ENCODE data around the gene CLIP2.

DNA sequence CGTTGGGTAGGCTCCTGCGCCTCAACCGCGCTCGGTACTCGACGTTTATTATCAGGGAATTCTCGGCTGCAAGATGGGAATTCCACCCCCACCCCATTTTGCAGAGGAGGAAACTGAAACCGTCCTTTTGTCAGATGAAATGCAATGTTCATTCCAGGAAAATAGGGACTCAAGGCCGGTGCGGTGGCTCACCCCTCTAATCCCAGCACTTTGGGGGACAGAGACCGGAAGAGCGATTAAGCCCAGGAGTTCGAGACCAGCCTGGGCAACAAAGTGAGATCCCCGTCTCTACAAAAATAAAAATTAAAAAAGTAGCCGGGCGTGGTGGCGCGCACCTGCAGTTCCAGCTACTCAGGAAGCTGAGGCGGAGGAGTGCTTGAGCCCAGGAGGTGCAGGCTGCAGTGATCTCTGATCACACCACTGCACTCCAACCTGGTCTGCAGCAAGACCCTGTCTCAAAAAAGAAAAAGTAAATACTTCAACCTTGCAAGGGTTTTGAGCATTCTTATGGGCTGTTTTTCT lies 34.3 kb upstream of the CLIP2 start:
- TF ChIP-seq POLR2AphosphoS5 (IDR thresholded peaks at IDR 0.05; ENCODE audit: low read depth, low read length) = no peak
- TF ChIP-seq POLR2A (IDR thresholded peaks at IDR 0.05; ENCODE audit: low read depth, low read length) = no peak
- TF ChIP-seq TAF1 (IDR thresholded peaks at IDR 0.05; ENCODE audit: borderline replicate concordance, low read depth, low read length) = no peak

Measured in GM12892 (cell line).